ENCODE results near the gene EPB41L4A. TPM values are rescaled to one million over a fixed set of nuclear protein-coding genes. Genes with fewer than 3 reads are reported as not detected.

EPB41L4A gene
- total and polyA plus RNA-seq, 2 donors (not counting 3 experiments of a cell fraction or from before 2014, with no cell fraction given), result 6.0 to 17.9 TPM

GRCh38 chr5:112263469-112263868 lies 155.6 kb downstream of the EPB41L4A start:
- Histone ChIP-seq H3K27me3 (ENCODE audit: control insufficient read depth in 2 of 2, insufficient read depth in 2 of 2, low read length in 2 of 2) (no peaks in the 10 kb centered on the region), H2AFZ (ENCODE audit: low read depth, low read length) (no peak overlapping the region), H3K36me3 (ENCODE audit: control insufficient read depth in 2 of 2, extremely low read depth in 1 of 2, insufficient read depth in 2 of 2, low read length in 2 of 2) (peaks cover 0 to 3% of the 10 kb centered on the region in 2 experiments), H3K4me1 (ENCODE audit: control insufficient read depth, extremely low read depth, insufficient read depth, low read length) (no peaks in the 10 kb centered on the region), H4K20me1 (replicated peaks; ENCODE audit: control insufficient read depth, extremely low read depth, insufficient read depth, low read length) (no peaks in the 10 kb centered on the region), H3K9me1 (replicated peaks; ENCODE audit: control insufficient read depth, extremely low read depth, insufficient read depth, low read length) (no peaks in the 10 kb centered on the region), H3K79me2 (ENCODE audit: control insufficient read depth, insufficient read depth, low read length) (no peaks in the 10 kb centered on the region), H3K9me3 (replicated peaks; ENCODE audit: control insufficient read depth, insufficient read depth, low read length) (no peaks in the 10 kb centered on the region), H3K27ac (ENCODE audit: insufficient read depth, low read depth, low read length) (no peak overlapping the region), H3K4me2 (ENCODE audit: insufficient read depth, low read length) (no peak overlapping the region), H3K9ac (replicated peaks; ENCODE audit: extremely low read depth, insufficient read depth, low read length) (no peak overlapping the region), H3K4me3 (replicated peaks in 1 of 3; ENCODE audit: insufficient read depth in 1 of 3, low read depth in 1 of 3, low read length in 3 of 3) (no peak overlapping the region)
- ChIA-PET POLR2A (no interaction called here), CTCF (no interaction called here)
- FAIRE-seq (no peak), DNase-seq (ENCODE audit: low read depth, low spot score) (no peak)
- BruUV-seq (replicated peaks), result no TSS peak
- TF ChIP-seq POLR2AphosphoS5 (IDR thresholded peaks at IDR 0.05; ENCODE audit: insufficient read depth, low read depth, low read length) (no peak), MAX (IDR thresholded peaks at IDR 0.05; ENCODE audit: insufficient read depth, insufficient read length) (no peak), MYC (IDR thresholded peaks at IDR 0.05; ENCODE audit: low read depth, low read length) (no peak), POLR2A (IDR thresholded peaks at IDR 0.05; ENCODE audit: low read depth, low read length) (no peak), JUN (IDR thresholded peaks at IDR 0.05; ENCODE audit: borderline replicate concordance, insufficient read depth, insufficient read length, low read depth) (no peak), FOS (IDR thresholded peaks at IDR 0.05; ENCODE audit: borderline replicate concordance, insufficient read depth, low read length) (no peak), EZH2 (IDR thresholded peaks at IDR 0.05; ENCODE audit: borderline replicate concordance, low read depth, low read length, severe bottlenecking) (no peak), CTCF (IDR thresholded peaks at IDR 0.05; ENCODE audit: extremely low read depth in 1 of 2, insufficient read depth in 1 of 2, low read depth in 1 of 2, low read length in 2 of 2) (no peak), GATA2 (IDR thresholded peaks at IDR 0.05; ENCODE audit: insufficient read depth, insufficient read length, low read depth, low read length) (no peak)
- dilution Hi-C loops (cut with MboI; ENCODE audit: extremely low pct_ligation_motif_present, low sequenced_read_pairs) (no loop called here), intact Hi-C loops (cut with micrococcal nuclease) (no loop called here)
